IMR-90 (cell line): ENCODE results near the gene UBA3. TPM values are rescaled to one million over a fixed set of nuclear protein-coding genes. Genes with fewer than 3 reads are reported as not detected.

ENCODE experiments used
- ATAC-seq: fragments of 200-7000 bp; cut with Tn5 transposase; 2 replicates; pipeline ENCODE4 v1.9.1; 2020; ENCODE audit warnings: low read depth, mild to moderate bottlenecking, moderate library complexity
- BruUV-seq: library from RNA; stranded (reverse); fragments of 400-500 nt; replicated peaks from 2 replicates; lab custom pipeline; 2021; lab: Mats Ljungman, UMichigan
- CTCF ChIA-PET: fragments of 300-600 bp; formaldehyde crosslinking; extraction: SDS; loops from one replicate; lab custom pipeline; 2021; ENCODE audit warnings: antibody characterized with exemption; lab: Yijun Ruan, JAX
- POLR2A ChIA-PET: fragments of 300-600 bp; sonication (Branson Sonifier 250); formaldehyde crosslinking; loops from one replicate; lab custom pipeline; 2022; ENCODE audit warnings: antibody characterized with exemption; ENCODE audit not compliant: unreplicated experiment; lab: Charles Lee
- DNase-seq: peaks from one replicate; pipeline ENCODE4 v3.0.0; 2013
- H2AFZ ChIP-seq: replicated peaks from 2 replicates; pipeline ENCODE3; 2013; ENCODE audit warnings: low read length, mild to moderate bottlenecking; ENCODE audit not compliant: poor library complexity
- H2AK5ac ChIP-seq: 2 replicates; pipeline ENCODE4 v1.6.1; 2013; ENCODE audit warnings: low read depth, low read length, inconsistent platforms
- H2AK9ac ChIP-seq: replicated peaks from 2 replicates; pipeline ENCODE3; 2013; ENCODE audit warnings: mild to moderate bottlenecking, low read depth, low read length, moderate library complexity; ENCODE audit not compliant: poor library complexity
- H2BK120ac ChIP-seq: 2 replicates; pipeline ENCODE4 v1.6.1; 2013; ENCODE audit warnings: low read depth, low read length, inconsistent platforms
- H2BK15ac ChIP-seq: 3 replicates; pipeline ENCODE4 v1.6.1; 2013; ENCODE audit warnings: low read depth, low read length, inconsistent platforms
- H2BK20ac ChIP-seq: 2 replicates; pipeline ENCODE4 v1.6.1; 2013; ENCODE audit warnings: low read depth, mild to moderate bottlenecking, inconsistent platforms, low read length, moderate library complexity
- H2BK5ac ChIP-seq: 2 replicates; pipeline ENCODE4 v1.6.1; 2013; ENCODE audit warnings: mild to moderate bottlenecking, low read depth, low read length, inconsistent platforms; ENCODE audit not compliant: poor library complexity, severe bottlenecking
- H3K14ac ChIP-seq: replicated peaks from 2 replicates; pipeline ENCODE4 v1.6.1; 2013; ENCODE audit warnings: low read depth, low read length, inconsistent platforms
- H3K18ac ChIP-seq: 2 replicates; pipeline ENCODE4 v1.6.1; 2013; ENCODE audit warnings: low read depth, low read length, control low read depth
- H3K23ac ChIP-seq: 2 replicates; pipeline ENCODE4 v1.6.1; 2013; ENCODE audit warnings: low read depth, low read length, inconsistent platforms
- H3K27ac ChIP-seq: 2 replicates; pipeline ENCODE4 v1.5.1; 2013; ENCODE audit warnings: mild to moderate bottlenecking, control low read depth, low read length; ENCODE audit not compliant: insufficient read depth
- H3K27me3 ChIP-seq: 2 replicates; pipeline ENCODE4 v1.6.1; 2013; ENCODE audit warnings: low read length; ENCODE audit not compliant: control insufficient read depth, insufficient read depth
- H3K36me3 ChIP-seq: 2 replicates; pipeline ENCODE4 v1.6.1; 2013; ENCODE audit warnings: low read length, mixed read lengths; ENCODE audit not compliant: control insufficient read depth, insufficient read depth
- H3K4ac ChIP-seq: 2 replicates; pipeline ENCODE4 v1.6.1; 2013; ENCODE audit warnings: low read depth, low read length, inconsistent platforms
- H3K4me1 ChIP-seq: 2 replicates; pipeline ENCODE4 v1.6.1; 2013; ENCODE audit warnings: low read length, mixed read lengths; ENCODE audit not compliant: control insufficient read depth, insufficient read depth
- H3K4me2 ChIP-seq: 2 replicates; pipeline ENCODE4 v1.6.1; 2013; ENCODE audit warnings: low read depth, mild to moderate bottlenecking, control low read depth, low read length, moderate library complexity
- H3K4me3 ChIP-seq: 2 replicates; pipeline ENCODE4 v1.5.1; 2013; ENCODE audit warnings: low read depth, mild to moderate bottlenecking, control low read depth, low read length, moderate library complexity; ENCODE audit not compliant: insufficient read depth
- H3K56ac ChIP-seq: 2 replicates; pipeline ENCODE4 v1.6.1; 2013; ENCODE audit warnings: low read length, inconsistent platforms; ENCODE audit not compliant: insufficient read depth; ENCODE audit errors: extremely low read depth
- H3K79me1 ChIP-seq, 2 experiments: 2 replicates each; pipeline ENCODE4 v1.6.1; 2013; ENCODE audit warnings: low read length in 2 of 2, inconsistent platforms in 1 of 2, low read depth in 1 of 2
- H3K9ac ChIP-seq: 2 replicates; pipeline ENCODE4 v1.6.1; 2013; ENCODE audit warnings: low read depth, low read length, control low read depth
- H3K9me1 ChIP-seq: 2 replicates; pipeline ENCODE4 v1.6.1; 2013; ENCODE audit warnings: low read length, inconsistent platforms; ENCODE audit not compliant: insufficient read depth
- H3K9me3 ChIP-seq: 2 replicates; pipeline ENCODE4 v1.6.1; 2013; ENCODE audit warnings: low read length; ENCODE audit not compliant: control insufficient read depth, insufficient read depth
- H4K20me1 ChIP-seq: 2 replicates; pipeline ENCODE4 v1.6.1; 2013; ENCODE audit warnings: low read length, inconsistent platforms; ENCODE audit not compliant: insufficient read depth
- H4K5ac ChIP-seq: 2 replicates; pipeline ENCODE4 v1.6.1; 2013; ENCODE audit warnings: mild to moderate bottlenecking, low read depth, low read length, control low read depth
- H4K8ac ChIP-seq, 2 experiments: 2 replicates each; pipeline ENCODE4 v1.6.1; 2013; ENCODE audit warnings: low read depth in 2 of 2, low read length in 2 of 2, control low read depth in 1 of 2, inconsistent platforms in 1 of 2
- H4K91ac ChIP-seq: 2 replicates; pipeline ENCODE4 v1.6.1; 2013; ENCODE audit warnings: low read depth, low read length, inconsistent platforms; ENCODE audit not compliant: insufficient read depth
- BHLHE40 ChIP-seq: fragments of 150-350 bp; IDR thresholded peaks from 2 replicates; pipeline ENCODE4 v1.6.1; 2016; ENCODE audit warnings: mild to moderate bottlenecking, low read depth, low read length
- CEBPB ChIP-seq: IDR thresholded peaks from 2 replicates; pipeline ENCODE4 v1.6.1; 2012; ENCODE audit warnings: low read depth, low read length, improper control_type of control experiment
- CHD1 ChIP-seq: IDR thresholded peaks from 2 replicates; pipeline ENCODE4 v1.6.1; 2012; ENCODE audit warnings: low read depth, low read length, improper control_type of control experiment
- CTCF ChIP-seq: conservative IDR thresholded peaks from 2 replicates; pipeline ENCODE4 v1.5.1; 2012; ENCODE audit warnings: mild to moderate bottlenecking, low read depth, low read length, improper control_type of control experiment
- FOS ChIP-seq: fragments of 150-350 bp; IDR thresholded peaks from 2 replicates; pipeline ENCODE4 v1.6.1; 2016; ENCODE audit warnings: low read depth, low read length
- MAFK ChIP-seq: IDR thresholded peaks from 2 replicates; pipeline ENCODE4 v1.6.1; 2012; ENCODE audit warnings: low read depth, low read length, improper control_type of control experiment
- MXI1 ChIP-seq: IDR thresholded peaks from 2 replicates; pipeline ENCODE4 v1.6.1; 2012; ENCODE audit warnings: low read depth, mild to moderate bottlenecking, low read length, moderate library complexity, borderline replicate concordance
- POLR2A ChIP-seq: IDR thresholded peaks from 2 replicates; pipeline ENCODE4 v1.6.1; 2012; ENCODE audit warnings: mild to moderate bottlenecking, low read depth, low read length
- RAD21 ChIP-seq: IDR thresholded peaks from 2 replicates; pipeline ENCODE4 v1.6.1; 2012; ENCODE audit warnings: low read length, improper control_type of control experiment
- RCOR1 ChIP-seq: IDR thresholded peaks from 2 replicates; pipeline ENCODE4 v1.6.1; 2012; ENCODE audit warnings: mild to moderate bottlenecking, low read length, improper control_type of control experiment; ENCODE audit not compliant: insufficient replicate concordance
- WGBS, 2 experiments: methylation state at CpG; one replicate each; pipeline versions ENCODE4 v1.1.5 to v1.1.7; 2013; ENCODE audit warnings: missing lambda C conversion rate in 2 of 2; ENCODE audit not compliant: insufficient read length in 1 of 2; ENCODE audit errors: extremely low coverage in 2 of 2; 5-methylcytosine and 5-hydroxymethylcytosine counted together
- dilution Hi-C: fragments of 300-500 bp; cut with HindIII; formaldehyde crosslinking; loops from one replicate; pipeline ENCODE4 v1.14.3; 2018; ENCODE audit warnings: low sequenced_read_pairs; ENCODE audit not compliant: unreplicated experiment
- in situ Hi-C: fragments of 300-500 bp; cut with MboI; formaldehyde crosslinking; loops from 3 replicates; pipeline ENCODE4 v1.14.3; 2019; ENCODE audit warnings: low sequenced_read_pairs, inconsistent platforms, mixed read lengths
- intact Hi-C: fragments of 100-400 bp; cut with micrococcal nuclease; formaldehyde crosslinking; loops from 2 replicates; pipeline ENCODE4 v1.10.0; 2022
- polyA plus RNA-seq, 3 experiments: library from polyadenylated mRNA; depleted of rRNA; stranded (reverse); fragments of >200 nt; gene quantifications; 2 replicates each; pipeline ENCODE4 v1.2.3, GENCODE V29; 2012; ENCODE audit warnings: low replicate concordance in 1 of 3
- total RNA-seq: library from RNA; depleted of rRNA; stranded (reverse); fragments of >200 nt; gene quantifications from 2 replicates; pipeline ENCODE4 v1.2.3, GENCODE V29; 2012

The UBA3 gene
- total and polyA plus RNA-seq, 2 of the 4 experiments (the other 2 are of a cell fraction) = 51.8 to 64.3 TPM

GRCh38 chr3:69016102-69016501 lies 64.1 kb downstream of the UBA3 start:
- intact Hi-C loops = no loop called here

More at GRCh38 chr3:69016102-69016501, 64.1 kb downstream of the UBA3 start:
- POLR2A ChIA-PET = no interaction called here
- Histone ChIP-seq H3K14ac (no peak overlapping the region), H3K9me1 (peaks cover 4% of the 10 kb centered on the region; the same call in 1 of the 2 replicates), H3K27me3 (no peaks in the 10 kb centered on the region), H3K4me1 (peaks cover 6% of the 10 kb centered on the region), H3K4me2 (no peak overlapping the region), H2BK15ac (no peak overlapping the region), H3K79me1 (peaks cover 5 to 37% of the 10 kb centered on the region in 2 experiments), H3K56ac (no peak overlapping the region), H3K9me3 (no peaks in the 10 kb centered on the region), H4K91ac (no peak overlapping the region), H2BK5ac (no peak overlapping the region), H3K18ac (no peak overlapping the region), H2AFZ (no peak overlapping the region), H3K36me3 (peaks cover 7% of the 10 kb centered on the region), H3K27ac (no peak overlapping the region), H3K4ac (no peak overlapping the region), H2AK9ac (no peak overlapping the region), H3K4me3 (no peak overlapping the region), H4K20me1 (no peaks in the 10 kb centered on the region), H2BK120ac (no peak overlapping the region), H3K9ac (no peak overlapping the region), H2BK20ac (no peak overlapping the region), H4K8ac (no peak overlapping the region), H3K23ac (no peak overlapping the region), H2AK5ac (no peak overlapping the region), H4K5ac (no peak overlapping the region)
- DNase-seq (no peak), ATAC-seq (no peak)
- in situ Hi-C loops (no loop called here), dilution Hi-C loops (no loop called here)
- no CpG with 5 or more reads among the region's 4 CpGs for WGBS, 2 experiments
- no peak for TF ChIP-seq CHD1
- no peak for TF ChIP-seq CTCF
- TF ChIP-seq FOS = no peak
- no peak for TF ChIP-seq MAFK
- TF ChIP-seq RCOR1 = no peak
- TF ChIP-seq POLR2A = no peak
- TF ChIP-seq BHLHE40 = no peak
- TF ChIP-seq MXI1 = no peak
- no peak for TF ChIP-seq RAD21
- TF ChIP-seq CEBPB = no peak
- BruUV-seq = no TSS peak
- CTCF ChIA-PET = no interaction called here
